HEK293 (cell line): ENCODE data around the gene TATDN2.

Experiments used
- BCL11B ChIP-seq: fragments of 450-650 bp; formaldehyde crosslinking; IDR thresholded peaks from 2 replicates; pipeline ENCODE4 v1.5.1; 2016; ENCODE audit warnings: low read depth, missing biosample characterization, missing genetic modification characterization
- KLF16 ChIP-seq: fragments of 450-650 bp; formaldehyde crosslinking; IDR thresholded peaks from 2 replicates; pipeline ENCODE4 v1.5.1; 2017; ENCODE audit warnings: missing biosample characterization, missing genetic modification characterization
- RBAK ChIP-seq: fragments of 450-650 bp; formaldehyde crosslinking; IDR thresholded peaks from 2 replicates; pipeline ENCODE4 v1.5.1; 2016; ENCODE audit warnings: missing biosample characterization, missing genetic modification characterization
- SCRT1 ChIP-seq: fragments of 450-650 bp; formaldehyde crosslinking; IDR thresholded peaks from 2 replicates; pipeline ENCODE4 v1.5.1; 2016; ENCODE audit warnings: missing biosample characterization, missing genetic modification characterization, borderline replicate concordance
- YY1 ChIP-seq: fragments of 450-650 bp; formaldehyde crosslinking; IDR thresholded peaks from 2 replicates; pipeline ENCODE4 v1.5.1; 2018; ENCODE audit warnings: missing biosample characterization, missing genetic modification characterization
- ZBTB7A ChIP-seq: fragments of 450-650 bp; formaldehyde crosslinking; IDR thresholded peaks from 2 replicates; pipeline ENCODE4 v1.5.1; 2016; ENCODE audit warnings: low read depth, missing biosample characterization, missing genetic modification characterization
- ZNF274 ChIP-seq, 2 experiments: fragments of 200-500 bp in 1 of 2; fragments of 450-650 bp in 1 of 2; sonication (Bioruptor generic) in 1 of 2; formaldehyde crosslinking in 1 of 2; IDR thresholded peaks; 2 replicates each; pipeline versions ENCODE4 v1.5.1 to v1.6.1; 2014 to 2016; ENCODE audit warnings: borderline replicate concordance in 1 of 2, inconsistent platforms in 1 of 2, low read length in 1 of 2, missing biosample characterization in 1 of 2, missing genetic modification characterization in 1 of 2
- ZNF37A ChIP-seq: fragments of 450-650 bp; IDR thresholded peaks from 2 replicates; pipeline ENCODE4 v1.5.1; 2018; ENCODE audit warnings: missing biosample characterization, missing genetic modification characterization
- ZNF433 ChIP-seq: fragments of 450-650 bp; formaldehyde crosslinking; IDR thresholded peaks from 2 replicates; pipeline ENCODE4 v1.5.1; 2016; ENCODE audit warnings: missing biosample characterization, missing genetic modification characterization, low read depth
- TF ChIP-seq, protein P1 (sequence below): fragments of 450-650 bp; formaldehyde crosslinking; IDR thresholded peaks from 2 replicates; pipeline ENCODE4 v1.5.1; 2016; ENCODE audit warnings: missing biosample characterization, missing genetic modification characterization
- TF ChIP-seq, protein P2 (sequence below): fragments of 450-650 bp; formaldehyde crosslinking; IDR thresholded peaks from 2 replicates; pipeline ENCODE4 v1.5.1; 2016; ENCODE audit warnings: missing biosample characterization, missing genetic modification characterization, borderline replicate concordance

DNA sequence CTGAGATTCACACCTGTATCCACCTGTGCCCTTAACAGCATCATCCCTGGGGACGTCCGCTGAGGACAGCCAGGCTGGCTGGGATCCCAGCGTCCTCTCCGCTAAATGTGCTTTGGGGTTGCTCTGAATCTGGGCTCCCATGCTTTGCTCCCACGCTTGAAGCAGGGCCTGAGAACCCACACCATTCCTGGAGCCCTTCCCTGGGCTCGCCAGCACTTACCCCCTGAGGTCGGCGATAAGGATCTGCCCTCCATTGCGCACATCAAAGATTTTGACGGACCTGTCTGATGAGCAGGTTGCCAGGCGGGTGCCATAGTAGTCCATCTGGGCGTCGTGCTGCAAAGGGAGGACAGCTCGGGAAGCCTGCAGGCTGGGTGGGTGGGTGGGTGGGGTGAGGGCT is 66.8 kb downstream of the TATDN2 start:
- TF ChIP-seq ZNF433 (tag by site-specific recombination) = no peak
- TF ChIP-seq YY1 (tag by site-specific recombination) = no peak
- TF ChIP-seq ZNF37A (tag by site-specific recombination) = no peak
- no peak for TF ChIP-seq ZNF274 (IDR thresholded peaks at IDR 0.05; ENCODE audit: low read length)
- TF ChIP-seq ZNF274 (tag by site-specific recombination; IDR thresholded peaks at IDR 0.05; ENCODE audit: borderline replicate concordance) = no peak
- TF ChIP-seq, protein P1, sequence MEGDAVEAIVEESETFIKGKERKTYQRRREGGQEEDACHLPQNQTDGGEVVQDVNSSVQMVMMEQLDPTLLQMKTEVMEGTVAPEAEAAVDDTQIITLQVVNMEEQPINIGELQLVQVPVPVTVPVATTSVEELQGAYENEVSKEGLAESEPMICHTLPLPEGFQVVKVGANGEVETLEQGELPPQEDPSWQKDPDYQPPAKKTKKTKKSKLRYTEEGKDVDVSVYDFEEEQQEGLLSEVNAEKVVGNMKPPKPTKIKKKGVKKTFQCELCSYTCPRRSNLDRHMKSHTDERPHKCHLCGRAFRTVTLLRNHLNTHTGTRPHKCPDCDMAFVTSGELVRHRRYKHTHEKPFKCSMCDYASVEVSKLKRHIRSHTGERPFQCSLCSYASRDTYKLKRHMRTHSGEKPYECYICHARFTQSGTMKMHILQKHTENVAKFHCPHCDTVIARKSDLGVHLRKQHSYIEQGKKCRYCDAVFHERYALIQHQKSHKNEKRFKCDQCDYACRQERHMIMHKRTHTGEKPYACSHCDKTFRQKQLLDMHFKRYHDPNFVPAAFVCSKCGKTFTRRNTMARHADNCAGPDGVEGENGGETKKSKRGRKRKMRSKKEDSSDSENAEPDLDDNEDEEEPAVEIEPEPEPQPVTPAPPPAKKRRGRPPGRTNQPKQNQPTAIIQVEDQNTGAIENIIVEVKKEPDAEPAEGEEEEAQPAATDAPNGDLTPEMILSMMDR (tag by site-specific recombination) = no peak
- no peak for TF ChIP-seq BCL11B (tag by site-specific recombination)
- TF ChIP-seq ZBTB7A = no peak
- no peak for TF ChIP-seq RBAK (tag by site-specific recombination)
- TF ChIP-seq, protein P2, sequence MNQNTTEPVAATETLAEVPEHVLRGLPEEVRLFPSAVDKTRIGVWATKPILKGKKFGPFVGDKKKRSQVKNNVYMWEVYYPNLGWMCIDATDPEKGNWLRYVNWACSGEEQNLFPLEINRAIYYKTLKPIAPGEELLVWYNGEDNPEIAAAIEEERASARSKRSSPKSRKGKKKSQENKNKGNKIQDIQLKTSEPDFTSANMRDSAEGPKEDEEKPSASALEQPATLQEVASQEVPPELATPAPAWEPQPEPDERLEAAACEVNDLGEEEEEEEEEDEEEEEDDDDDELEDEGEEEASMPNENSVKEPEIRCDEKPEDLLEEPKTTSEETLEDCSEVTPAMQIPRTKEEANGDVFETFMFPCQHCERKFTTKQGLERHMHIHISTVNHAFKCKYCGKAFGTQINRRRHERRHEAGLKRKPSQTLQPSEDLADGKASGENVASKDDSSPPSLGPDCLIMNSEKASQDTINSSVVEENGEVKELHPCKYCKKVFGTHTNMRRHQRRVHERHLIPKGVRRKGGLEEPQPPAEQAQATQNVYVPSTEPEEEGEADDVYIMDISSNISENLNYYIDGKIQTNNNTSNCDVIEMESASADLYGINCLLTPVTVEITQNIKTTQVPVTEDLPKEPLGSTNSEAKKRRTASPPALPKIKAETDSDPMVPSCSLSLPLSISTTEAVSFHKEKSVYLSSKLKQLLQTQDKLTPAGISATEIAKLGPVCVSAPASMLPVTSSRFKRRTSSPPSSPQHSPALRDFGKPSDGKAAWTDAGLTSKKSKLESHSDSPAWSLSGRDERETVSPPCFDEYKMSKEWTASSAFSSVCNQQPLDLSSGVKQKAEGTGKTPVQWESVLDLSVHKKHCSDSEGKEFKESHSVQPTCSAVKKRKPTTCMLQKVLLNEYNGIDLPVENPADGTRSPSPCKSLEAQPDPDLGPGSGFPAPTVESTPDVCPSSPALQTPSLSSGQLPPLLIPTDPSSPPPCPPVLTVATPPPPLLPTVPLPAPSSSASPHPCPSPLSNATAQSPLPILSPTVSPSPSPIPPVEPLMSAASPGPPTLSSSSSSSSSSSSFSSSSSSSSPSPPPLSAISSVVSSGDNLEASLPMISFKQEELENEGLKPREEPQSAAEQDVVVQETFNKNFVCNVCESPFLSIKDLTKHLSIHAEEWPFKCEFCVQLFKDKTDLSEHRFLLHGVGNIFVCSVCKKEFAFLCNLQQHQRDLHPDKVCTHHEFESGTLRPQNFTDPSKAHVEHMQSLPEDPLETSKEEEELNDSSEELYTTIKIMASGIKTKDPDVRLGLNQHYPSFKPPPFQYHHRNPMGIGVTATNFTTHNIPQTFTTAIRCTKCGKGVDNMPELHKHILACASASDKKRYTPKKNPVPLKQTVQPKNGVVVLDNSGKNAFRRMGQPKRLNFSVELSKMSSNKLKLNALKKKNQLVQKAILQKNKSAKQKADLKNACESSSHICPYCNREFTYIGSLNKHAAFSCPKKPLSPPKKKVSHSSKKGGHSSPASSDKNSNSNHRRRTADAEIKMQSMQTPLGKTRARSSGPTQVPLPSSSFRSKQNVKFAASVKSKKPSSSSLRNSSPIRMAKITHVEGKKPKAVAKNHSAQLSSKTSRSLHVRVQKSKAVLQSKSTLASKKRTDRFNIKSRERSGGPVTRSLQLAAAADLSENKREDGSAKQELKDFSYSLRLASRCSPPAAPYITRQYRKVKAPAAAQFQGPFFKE = no peak
- TF ChIP-seq KLF16 (tag by site-specific recombination) = no peak
- no peak for TF ChIP-seq SCRT1 (tag by site-specific recombination)
